Activated T-helper 1 cell treated with anti-CD3 and anti-CD28 coated beads, Interleukin-2, amount 50 U/mL, for 16 hours (primary cell): ENCODE results near the gene KIF5A.
"Not testable (repeated sequence)": the region's sequence is repeated elsewhere in the genome, so short reads cannot be mapped to it uniquely, and the experiment has no call there.

Experiments used
- DNase-seq, 2 donors: peaks; one replicate each; pipeline ENCODE4 v3.0.0-alpha.2; 2020; ENCODE audit warnings: low read depth in 1 of 2, low spot score in 1 of 2

Gene KIF5A

DNA sequence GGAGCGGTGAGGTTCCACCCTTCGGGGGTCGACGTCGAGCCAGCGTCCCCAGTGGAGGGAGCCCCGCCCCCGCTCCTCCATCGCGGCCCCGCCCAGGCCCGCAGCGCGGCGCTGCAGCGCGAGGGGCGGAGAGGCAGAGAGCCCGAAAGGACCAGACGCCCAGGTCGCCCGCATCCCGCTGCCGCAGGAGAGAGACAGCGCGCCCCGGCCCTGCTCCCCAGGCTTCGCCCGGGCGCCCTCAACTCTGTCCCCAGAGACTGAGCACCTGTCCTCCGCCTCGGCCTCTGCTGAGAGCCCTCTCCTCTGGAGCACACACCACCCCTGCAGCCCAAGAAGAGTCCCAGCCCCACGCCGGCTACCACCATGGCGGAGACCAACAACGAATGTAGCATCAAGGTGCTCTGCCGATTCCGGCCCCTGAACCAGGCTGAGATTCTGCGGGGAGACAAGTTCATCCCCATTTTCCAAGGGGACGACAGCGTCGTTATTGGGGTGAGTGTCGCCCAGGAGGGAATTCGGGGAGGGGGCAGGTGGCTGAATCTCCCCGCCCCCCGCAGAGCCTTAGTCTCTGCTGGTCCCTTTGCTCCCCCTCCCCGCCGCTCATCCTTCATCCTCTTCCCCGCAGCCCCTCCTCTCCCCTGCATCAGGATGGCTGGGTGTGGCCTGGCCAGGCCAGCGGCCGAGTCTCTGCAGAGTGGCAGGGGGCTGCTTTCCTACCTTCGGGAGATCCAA lies at the start of gene KIF5A:
Gene KIF5A (plus strand): TSS at position 136 of the 732 bp plus-strand sequence. CDS start 228 bp downstream, at position 364.
- DNase-seq, result peak; percentile 20 to 30

DNA sequence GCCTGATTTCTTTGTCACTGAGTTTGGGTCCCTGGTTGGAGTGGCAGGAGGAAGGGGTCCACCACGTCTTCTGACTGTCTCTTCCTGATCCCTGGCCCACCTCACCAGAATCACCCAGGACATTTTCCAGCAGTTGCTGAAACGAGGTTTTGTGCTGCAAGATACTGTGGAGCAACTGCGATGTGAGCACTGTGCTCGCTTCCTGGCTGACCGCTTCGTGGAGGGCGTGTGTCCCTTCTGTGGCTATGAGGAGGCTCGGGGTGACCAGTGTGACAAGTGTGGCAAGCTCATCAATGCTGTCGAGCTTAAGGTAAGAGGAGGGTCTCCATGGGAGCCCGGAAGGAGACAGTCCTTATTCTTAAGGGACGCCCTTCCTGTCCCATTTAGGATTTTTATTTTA lies 49.6 kb upstream of the KIF5A start:
- DNase-seq, result no peak

DNA sequence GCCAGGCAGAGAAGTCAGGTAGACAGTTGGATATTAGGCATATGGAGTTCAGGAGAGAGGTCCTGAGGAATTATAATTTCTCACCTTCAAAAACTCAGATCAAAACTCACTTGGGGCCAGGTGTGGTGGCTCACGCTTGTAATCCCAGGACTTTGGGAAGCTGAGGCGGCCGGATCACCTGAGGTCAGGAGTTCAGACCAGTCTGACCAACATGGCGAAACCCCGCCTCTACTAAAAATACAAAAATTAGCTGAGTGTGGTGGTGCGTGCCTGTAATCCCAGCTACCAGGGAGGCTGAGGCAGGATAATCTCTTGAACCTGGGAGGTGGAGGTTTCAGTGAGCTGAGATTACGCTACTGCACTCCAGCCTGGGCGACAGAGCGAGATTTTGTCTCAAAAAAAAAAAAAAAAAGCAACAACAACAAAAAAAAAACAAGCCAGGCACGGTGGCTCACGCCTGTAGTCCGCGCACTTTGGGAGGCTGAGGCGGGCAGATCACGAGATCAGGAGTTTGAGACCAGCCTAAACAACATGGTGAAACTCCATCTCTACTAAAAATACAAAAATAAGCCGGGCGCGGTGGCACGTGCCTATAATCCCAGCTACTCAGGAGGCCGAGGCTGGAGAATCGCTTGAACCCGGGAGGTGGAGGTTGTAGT lies 47.4 kb upstream of the KIF5A start:
- not testable (repeated sequence) for DNase-seq

DNA sequence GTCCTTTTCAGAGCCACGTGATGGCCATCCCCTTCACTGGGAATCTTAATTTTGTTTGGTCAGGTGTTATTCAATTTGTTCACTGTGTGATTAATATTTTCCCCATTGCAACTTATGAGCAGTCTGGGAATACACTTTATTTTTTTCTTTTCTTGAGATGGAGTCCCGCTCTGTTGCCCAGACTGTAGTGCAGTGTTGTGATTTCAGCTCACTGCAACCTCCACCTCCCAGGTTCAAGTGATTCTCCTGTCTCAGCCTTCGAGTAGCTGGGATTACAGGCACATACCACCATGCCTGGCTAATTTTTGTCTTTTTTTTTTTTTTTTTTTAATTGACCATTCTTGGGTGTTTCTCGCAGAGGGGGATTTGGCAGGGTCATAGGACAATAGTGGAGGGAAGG lies 43.3 kb upstream of the KIF5A start:
- not testable (repeated sequence) for DNase-seq

DNA sequence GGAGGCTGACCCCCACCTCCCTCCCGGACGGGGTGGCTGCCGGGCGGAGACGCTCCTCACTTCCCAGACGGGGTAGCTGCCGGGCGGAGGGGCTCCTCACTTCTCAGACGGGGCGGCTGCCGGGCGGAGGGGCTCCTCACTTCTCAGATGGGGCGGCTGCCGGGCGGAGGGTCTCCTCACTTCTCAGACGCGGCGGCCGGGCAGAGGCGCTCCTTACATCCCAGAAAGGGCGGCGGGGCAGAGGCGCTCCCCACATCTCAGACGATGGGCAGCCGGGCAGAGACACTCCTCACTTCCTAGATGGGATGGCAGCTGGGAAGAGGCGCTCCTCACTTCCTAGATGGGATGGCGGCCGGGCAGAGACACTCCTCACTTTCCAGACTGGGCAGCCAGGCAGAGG lies 42.0 kb upstream of the KIF5A start:
- not testable (repeated sequence) for DNase-seq

DNA sequence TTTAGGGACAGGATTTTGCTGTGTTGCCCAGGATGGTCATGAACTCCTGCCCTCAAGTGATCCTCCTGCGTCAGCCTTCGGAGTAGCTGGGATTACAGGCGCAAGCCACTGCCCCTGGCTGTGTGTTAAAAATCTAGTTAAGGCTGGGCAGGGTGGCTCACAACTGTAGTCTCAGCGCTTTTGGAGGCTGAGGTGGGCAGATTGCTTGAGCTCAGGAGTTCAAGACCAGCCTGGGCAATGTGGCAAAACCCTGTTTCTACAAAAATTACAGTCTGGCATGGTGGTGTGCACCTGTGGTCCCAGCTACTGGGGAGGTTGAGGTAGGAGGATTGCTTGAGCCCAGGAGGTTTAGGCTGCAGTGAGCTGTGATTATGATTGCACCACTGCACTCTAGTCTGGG lies 38.7 kb upstream of the KIF5A start:
- DNase-seq, result no peak

DNA sequence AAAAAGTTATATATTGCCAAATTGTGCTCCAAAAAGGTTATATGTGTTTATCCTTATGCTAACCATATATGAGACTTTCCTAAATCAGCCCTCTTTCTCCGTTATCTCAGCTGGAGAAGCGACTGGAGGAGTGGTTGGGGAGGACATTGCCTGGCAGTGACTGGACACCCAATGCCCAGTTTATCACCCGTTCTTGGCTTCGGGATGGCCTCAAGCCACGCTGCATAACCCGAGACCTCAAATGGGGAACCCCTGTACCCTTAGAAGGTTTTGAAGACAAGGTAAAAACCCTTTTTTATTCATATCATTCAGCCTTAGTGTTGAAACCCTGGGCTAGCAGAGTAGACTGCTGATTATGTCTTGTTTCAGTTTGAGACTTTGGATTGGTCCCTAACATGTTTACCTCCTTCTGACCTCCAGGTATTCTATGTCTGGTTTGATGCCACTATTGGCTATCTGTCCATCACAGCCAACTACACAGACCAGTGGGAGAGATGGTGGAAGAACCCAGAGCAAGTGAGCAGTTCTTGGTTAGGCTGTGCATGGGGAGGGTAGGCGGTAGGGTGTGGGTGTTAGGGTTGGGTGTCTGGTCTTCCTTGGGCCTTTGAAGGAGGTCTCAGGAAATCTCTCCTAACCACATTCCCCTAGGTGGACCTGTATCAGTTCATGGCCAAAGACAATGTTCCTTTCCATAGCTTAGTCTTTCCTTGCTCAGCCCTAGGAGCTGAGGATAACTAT lies 38.1 kb upstream of the KIF5A start:
- DNase-seq, result no peak

DNA sequence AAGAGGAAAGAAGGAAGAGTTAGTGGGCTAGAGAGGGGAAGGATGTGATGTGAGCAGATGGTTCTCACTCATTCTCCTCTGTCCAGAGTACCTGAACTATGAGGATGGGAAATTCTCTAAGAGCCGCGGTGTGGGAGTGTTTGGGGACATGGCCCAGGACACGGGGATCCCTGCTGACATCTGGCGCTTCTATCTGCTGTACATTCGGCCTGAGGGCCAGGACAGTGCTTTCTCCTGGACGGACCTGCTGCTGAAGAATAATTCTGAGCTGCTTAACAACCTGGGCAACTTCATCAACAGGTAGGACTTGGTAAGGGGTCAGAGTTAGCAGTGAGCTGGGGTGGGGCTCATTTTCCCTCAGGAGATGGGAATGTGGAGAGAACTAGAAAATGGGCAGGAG lies 37.2 kb upstream of the KIF5A start:
- no peak for DNase-seq

DNA sequence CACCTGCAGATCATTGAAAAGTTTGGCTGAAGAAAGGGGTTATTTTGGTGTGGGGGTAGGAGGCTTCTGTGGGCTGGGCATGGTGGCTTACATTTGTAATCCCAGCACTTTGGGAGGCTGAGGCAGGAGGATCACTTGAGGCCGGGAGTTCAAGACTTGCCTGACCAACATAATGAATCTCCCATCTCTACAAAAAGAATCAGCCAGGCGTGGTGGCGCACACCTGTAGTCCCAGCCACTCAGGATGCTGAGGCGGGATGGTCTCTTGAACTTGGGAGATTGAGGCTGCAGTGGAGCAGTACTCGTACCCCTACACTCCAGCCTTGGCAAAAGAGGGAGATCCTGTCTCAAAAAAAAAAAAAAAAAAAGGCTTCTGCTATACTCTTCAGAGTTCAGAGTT lies 36.6 kb upstream of the KIF5A start:
- no peak for DNase-seq

DNA sequence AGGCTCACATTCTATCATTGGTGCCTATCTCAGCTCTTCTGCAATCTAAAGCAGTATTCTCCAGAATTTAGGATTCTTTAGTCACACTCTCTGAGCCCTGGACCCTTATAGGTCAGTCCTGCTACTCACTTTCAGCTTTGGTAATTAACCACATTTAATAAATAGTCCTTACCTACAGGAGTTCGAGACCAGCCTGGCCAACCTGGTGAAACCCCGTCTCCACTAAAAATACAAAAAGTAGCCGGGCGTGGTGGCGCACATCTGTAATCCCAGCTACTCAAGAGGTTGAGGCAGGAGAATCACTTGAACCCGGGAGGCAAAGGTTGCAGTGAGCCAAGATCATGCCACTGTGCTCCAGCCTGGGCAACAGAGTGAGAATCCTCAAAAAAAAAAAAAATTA lies 36.2 kb upstream of the KIF5A start:
- not testable (repeated sequence) for DNase-seq

DNA sequence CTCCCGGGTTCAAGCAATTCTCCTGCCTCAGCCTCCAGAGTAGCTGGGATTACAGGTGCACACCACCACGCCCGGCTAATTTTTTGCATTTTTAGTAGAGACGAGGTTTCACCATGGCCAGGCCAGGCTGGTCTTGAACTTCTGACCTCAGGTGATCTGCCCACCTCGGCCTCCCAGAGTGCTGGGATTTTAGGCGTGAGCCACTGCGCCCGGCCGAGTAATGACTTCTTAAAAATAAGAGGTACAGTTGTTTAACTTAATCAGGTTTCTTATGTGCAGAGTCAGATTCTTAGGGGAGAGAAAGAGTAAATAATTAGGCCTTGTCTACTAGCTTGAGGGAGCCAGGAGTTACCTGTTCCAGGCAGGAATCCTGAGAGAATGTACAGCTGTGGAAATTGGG lies 35.6 kb upstream of the KIF5A start:
- DNase-seq, result not testable (repeated sequence)

DNA sequence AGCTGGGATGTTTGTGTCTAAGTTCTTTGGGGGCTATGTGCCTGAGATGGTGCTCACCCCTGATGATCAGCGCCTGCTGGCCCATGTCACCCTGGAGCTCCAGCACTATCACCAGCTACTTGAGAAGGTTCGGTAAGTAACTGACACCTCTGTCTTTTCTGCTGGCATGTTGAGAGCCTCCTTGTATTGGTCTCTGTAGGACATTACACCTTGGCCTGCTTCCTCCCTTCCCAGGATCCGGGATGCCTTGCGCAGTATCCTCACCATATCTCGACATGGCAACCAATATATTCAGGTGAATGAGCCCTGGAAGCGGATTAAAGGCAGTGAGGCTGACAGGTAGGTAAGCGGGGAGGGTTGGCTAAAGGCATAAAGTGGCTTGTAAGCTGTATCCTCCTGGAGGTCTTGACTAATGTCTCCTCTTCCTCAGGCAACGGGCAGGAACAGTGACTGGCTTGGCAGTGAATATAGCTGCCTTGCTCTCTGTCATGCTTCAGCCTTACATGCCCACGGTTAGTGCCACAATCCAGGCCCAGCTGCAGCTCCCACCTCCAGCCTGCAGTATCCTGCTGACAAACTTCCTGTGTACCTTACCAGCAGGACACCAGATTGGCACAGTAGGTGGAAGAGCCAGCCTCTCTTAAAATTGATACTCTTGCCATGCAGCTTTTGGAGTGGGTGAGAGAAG lies 35.0 kb upstream of the KIF5A start:
- no peak for DNase-seq

DNA sequence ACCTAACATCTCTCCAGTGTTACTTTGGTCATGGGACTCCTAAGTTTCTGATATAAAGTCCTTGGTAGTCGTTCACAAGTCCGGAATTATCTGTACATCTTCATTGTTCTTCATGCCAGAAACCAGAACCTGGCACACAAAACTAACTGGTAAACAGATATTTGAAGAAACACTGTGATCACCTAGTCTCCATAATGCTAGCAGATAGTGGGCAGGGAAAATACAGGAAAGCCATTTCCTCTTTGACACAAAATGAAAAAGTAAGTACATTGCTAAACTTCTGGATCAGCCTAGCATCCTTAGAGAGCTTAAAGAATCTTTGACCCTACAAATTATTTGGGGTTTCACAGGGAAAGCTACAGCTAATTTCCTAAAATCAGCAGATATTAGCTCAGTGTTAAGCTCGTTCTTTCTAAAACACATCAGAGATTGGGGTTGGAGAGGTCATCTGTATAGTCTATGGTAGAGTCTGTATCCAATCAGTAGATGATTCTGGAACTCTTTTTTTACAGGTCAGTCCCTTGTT lies 34.4 kb upstream of the KIF5A start:
- no peak for DNase-seq

DNA sequence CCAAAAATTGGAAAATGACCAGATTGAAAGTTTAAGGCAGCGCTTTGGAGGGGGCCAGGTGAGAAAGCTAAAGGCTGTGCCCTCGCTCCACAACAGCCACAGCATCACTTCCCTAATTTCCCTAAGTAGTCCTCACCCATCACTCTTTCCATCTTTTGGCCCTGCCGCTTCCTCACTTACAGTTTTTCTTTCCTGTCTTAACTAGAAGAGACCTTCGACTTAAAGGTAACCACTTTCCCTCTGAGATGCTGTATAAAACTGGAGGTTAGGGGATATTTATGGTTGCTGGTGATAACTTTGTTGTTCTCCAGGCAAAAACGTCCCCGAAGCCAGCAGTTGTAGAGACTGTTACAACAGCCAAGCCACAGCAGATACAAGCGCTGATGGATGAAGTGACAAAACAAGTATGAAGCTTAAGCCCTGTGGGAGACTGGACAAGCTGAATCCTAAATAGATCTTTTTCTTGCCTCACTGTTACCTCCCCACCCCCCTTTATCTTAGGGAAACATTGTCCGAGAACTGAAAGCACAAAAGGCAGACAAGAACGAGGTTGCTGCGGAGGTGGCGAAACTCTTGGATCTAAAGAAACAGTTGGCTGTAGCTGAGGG lies 33.8 kb upstream of the KIF5A start:
- DNase-seq, result no peak

DNA sequence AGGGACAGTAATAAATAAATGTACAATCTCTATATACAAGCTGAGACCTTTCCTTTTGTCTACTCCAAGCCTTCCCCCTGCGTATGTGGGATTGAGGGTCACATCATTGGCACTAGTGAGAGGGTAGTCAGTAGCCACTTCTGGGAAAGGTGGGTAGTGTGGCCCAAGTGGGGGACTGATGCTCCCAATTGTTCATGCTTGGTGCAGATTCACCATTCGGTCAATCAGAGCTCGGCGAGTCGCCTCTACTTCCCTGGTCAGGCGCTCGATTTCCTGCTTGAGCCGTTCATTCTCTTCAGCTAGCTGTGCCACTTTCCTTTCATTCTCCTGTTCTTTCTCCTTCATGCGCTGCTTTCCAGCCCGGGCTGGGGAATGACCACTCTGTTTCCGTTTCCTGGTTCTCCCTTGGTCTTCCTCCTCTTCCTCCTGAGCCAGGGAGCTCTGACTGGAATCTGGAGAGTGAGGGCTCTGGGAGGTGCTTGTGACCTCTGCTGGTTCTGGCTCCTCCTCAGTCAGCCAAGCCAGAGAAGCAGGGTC lies 33.2 kb upstream of the KIF5A start:
- DNase-seq, result no peak

DNA sequence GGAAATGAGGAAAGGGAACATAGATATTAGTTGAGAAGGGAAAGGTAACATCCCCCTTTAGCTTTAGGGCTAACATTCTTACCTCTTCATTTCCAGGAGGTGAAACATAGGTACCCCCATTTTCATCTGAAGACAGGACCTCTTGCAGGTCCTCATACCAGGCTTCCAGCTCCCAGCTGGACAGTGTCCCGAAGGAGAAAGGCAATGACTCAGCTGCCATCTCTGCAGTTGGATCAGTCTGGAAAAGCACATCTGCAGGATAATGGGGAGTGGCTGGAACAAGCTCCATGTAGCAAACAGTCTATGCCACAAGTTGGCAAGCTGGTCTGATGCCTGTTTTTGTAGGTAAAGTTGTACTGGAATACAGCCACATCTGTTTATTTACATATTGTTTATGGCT lies 32.7 kb upstream of the KIF5A start:
- no peak for DNase-seq

DNA sequence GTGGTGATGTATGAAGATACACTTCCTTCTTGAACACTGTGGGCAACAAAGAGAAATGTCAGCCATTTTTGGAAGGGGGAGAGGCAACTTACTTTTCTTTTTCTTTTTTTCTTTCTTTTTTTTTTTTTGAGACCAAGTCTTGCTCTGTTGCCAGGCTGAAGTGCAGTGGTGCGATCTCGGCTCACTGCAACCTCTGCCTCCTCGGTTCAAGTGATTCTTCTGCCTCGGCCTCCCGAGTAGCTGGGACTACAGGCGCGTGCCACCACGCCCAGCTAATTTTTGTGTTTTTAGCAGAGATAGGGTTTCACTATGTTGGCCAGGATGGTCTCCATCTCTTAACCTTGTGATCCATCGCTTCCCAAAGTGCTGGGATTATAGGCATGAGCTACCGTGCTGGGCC lies 32.1 kb upstream of the KIF5A start:
- not testable (repeated sequence) for DNase-seq

DNA sequence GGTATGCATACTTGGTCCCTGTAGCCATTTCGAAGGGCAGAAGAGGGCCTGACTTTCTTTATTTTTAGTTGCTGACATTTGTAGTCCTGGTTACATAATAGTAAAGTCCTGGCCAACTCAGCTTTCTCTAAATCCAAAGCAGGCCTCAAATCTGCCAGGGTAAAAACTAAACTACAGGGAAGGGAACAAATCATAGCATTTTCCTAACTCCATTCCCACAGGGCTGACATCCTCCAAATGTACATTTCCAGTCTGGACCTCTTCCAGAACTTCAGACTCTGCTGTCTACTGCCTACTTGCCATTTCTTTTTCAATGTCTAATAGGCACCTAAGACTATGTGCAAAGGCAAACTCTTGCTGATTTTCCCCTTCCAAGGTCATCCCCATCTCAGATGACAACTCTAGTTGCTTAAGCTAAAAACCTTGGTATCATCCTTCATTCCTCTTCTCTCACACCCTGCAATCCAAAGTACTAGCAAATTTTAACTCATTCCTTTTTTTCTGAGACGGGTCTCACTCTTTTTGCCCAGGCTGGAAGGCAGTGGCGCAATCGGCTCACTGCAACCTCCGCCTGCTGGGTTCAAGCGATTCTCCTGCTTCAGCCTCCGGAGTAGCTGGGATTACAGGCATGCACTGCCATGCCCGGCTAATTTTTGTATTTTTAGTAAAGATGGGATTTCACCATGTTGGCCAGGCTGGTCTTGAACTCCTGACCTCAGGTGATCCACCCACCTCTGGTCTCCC lies 31.5 kb upstream of the KIF5A start:
- DNase-seq, result no peak

DNA sequence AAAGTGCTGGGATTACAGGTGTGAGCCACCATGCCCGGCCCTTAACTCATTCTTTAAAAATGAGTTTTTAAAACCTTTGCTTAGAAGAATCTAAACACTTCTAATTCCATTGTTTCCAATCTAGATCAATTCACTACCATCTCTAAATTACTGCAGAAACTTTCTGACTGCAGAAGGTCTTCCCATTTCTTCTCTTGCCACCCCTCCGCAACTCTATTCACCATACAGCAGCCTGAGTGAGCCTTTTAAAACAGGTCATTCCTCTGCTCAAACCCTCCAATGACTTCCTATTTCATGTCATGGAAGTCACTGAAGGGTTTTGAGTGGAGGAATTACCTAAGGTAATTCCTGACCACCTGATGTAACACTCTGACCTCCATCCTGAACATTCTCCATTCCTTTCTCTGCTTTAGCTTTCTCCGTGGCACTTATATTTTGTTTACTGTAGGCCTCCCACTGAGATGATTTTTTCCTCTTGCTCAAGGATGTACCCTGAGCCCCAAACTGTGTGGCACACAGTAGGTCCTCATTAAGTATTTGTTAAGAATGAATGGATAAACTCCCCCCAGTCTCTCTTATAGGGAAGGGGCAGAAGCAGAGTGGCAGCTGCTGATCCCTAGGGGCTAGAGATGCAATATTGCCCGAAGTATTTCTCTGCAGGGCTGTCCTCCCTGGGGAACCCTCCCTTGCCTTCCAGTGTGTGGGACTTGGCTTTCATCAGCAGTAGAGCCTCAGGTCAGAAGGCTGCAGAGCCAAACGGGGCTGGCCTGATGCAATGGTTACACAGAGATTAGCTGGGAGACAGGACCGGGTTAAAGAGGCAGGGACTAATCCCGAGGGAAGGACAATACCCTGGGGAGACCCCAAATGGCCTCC lies 30.7 kb upstream of the KIF5A start:
- no peak for DNase-seq
